ENCODE measurements around the gene KSR1.

DNA sequence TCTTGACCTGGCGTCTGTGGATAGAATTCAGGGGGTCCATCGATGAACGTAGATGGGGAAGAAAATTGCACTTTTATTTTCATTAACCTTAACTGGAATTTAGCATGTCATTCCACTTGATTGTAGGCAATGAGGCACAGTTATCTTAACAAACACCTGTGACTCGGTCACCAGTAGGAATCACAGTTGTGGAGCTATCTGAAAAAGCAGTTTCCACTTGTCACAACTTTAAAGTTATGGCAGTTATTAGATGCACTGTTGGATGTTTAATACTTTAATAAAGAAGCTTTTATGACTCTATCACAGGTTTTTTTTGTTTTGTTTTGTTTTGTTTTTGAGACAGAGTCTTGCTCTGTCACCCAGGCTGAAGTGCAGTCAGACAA lies 91.0 kb downstream of the KSR1 start:
- TF ChIP-seq EZH2 (IDR thresholded peaks at IDR 0.05) (no peak), POLR2AphosphoS5 (IDR thresholded peaks at IDR 0.05; ENCODE audit: borderline replicate concordance, low read depth, low read length) (no peak), FOXP2 (optimal IDR thresholded peaks at IDR 0.05; ENCODE audit: control extremely low read depth, extremely low read length, insufficient read depth) (no peak)
